ENCODE results near the gene HTR2C. TPM values are rescaled to one million over a fixed set of nuclear protein-coding genes. Genes with fewer than 3 reads are reported as not detected.
"Not testable (repeated sequence)": the region's sequence is repeated elsewhere in the genome, so short reads cannot be mapped to it uniquely, and the experiment has no call there.

The HTR2C gene
- total RNA-seq, 1 donor from 2014 or later, result not detected

GRCh38 chrX:114700533-114700932, 116.6 kb downstream of the HTR2C start:
- DNase-seq; intact Hi-C loops (cut with micrococcal nuclease); ATAC-seq: not testable (repeated sequence)

GRCh38 chrX:114709406-114709805, 125.5 kb downstream of the HTR2C start:
- intact Hi-C loops (cut with micrococcal nuclease), result no loop called here
- ATAC-seq, result no peak

GRCh38 chrX:114710571-114710970, 126.7 kb downstream of the HTR2C start:
- DNase-seq (no peak), ATAC-seq (no peak)
- intact Hi-C loops (cut with micrococcal nuclease), result no loop called here

More at GRCh38 chrX:114709406-114709805, 125.5 kb downstream of the HTR2C start:
- DNase-seq, result no peak

GRCh38 chrX:114712466-114712865, 128.6 kb downstream of the HTR2C start:
- no peak for ATAC-seq
- intact Hi-C loops (cut with micrococcal nuclease), result no loop called here
- DNase-seq, result no peak

GRCh38 chrX:114715096-114715495, 131.2 kb downstream of the HTR2C start:
- intact Hi-C loops (cut with micrococcal nuclease), result no loop called here
- DNase-seq, result no peak
- ATAC-seq, result no peak

- ATAC-seq (no peak), DNase-seq (no peak)
- intact Hi-C loops (cut with micrococcal nuclease), result no loop called here
Observed at GRCh38 chrX:114717921-114718320, 134.0 kb downstream of the HTR2C start.

- intact Hi-C loops (cut with micrococcal nuclease), result no loop called here
- no peak for ATAC-seq
- DNase-seq, result no peak
Observed at GRCh38 chrX:114766541-114766940, 182.7 kb downstream of the HTR2C start.

GRCh38 chrX:114774691-114775090, 190.8 kb downstream of the HTR2C start:
- ATAC-seq (no peak), DNase-seq (no peak)
- intact Hi-C loops (cut with micrococcal nuclease), result no loop called here

GRCh38 chrX:114782925-114783324, 199.0 kb downstream of the HTR2C start:
- no peak for ATAC-seq
- intact Hi-C loops (cut with micrococcal nuclease), result no loop called here
- no peak for DNase-seq

- intact Hi-C loops (cut with micrococcal nuclease), result no loop called here
- no peak for DNase-seq
- no peak for ATAC-seq
Observed at GRCh38 chrX:114787061-114787460, 203.2 kb downstream of the HTR2C start.

- no peak for DNase-seq
- intact Hi-C loops (cut with micrococcal nuclease), result no loop called here
Observed at GRCh38 chrX:114797494-114797893, 213.6 kb downstream of the HTR2C start.

GRCh38 chrX:114798907-114799306, 215.0 kb downstream of the HTR2C start:
- DNase-seq, result no peak
- intact Hi-C loops (cut with micrococcal nuclease), result no loop called here
- ATAC-seq, result no peak

More at GRCh38 chrX:114797494-114797893, 213.6 kb downstream of the HTR2C start:
- ATAC-seq, result peak; percentile 80

GRCh38 chrX:114800719-114801118, 216.8 kb downstream of the HTR2C start:
- intact Hi-C loops (cut with micrococcal nuclease), result no loop called here
- DNase-seq (no peak), ATAC-seq (no peak)

GRCh38 chrX:114819509-114819908, 235.6 kb downstream of the HTR2C start:
- intact Hi-C loops (cut with micrococcal nuclease), result no loop called here

GRCh38 chrX:114841051-114841450, 257.2 kb downstream of the HTR2C start:
- intact Hi-C loops (cut with micrococcal nuclease), result no loop called here
- DNase-seq (no peak), ATAC-seq (no peak)

More at GRCh38 chrX:114819509-114819908, 235.6 kb downstream of the HTR2C start:
- ATAC-seq (peak; percentile 32), DNase-seq (no peak)

- ATAC-seq, result no peak
- intact Hi-C loops (cut with micrococcal nuclease), result no loop called here
- DNase-seq, result no peak
Observed at GRCh38 chrX:114842181-114842580, 258.3 kb downstream of the HTR2C start.

GRCh38 chrX:114889481-114889880, 305.6 kb downstream of the HTR2C start:
- DNase-seq (no peak), ATAC-seq (no peak)
- intact Hi-C loops (cut with micrococcal nuclease), result no loop called here

- DNase-seq (no peak), ATAC-seq (no peak)
- intact Hi-C loops (cut with micrococcal nuclease), result no loop called here
Observed at GRCh38 chrX:114903618-114904017, 319.7 kb downstream of the HTR2C start.

- DNase-seq, result no peak
- ATAC-seq, result no peak
- intact Hi-C loops (cut with micrococcal nuclease), result no loop called here
Observed at GRCh38 chrX:114905251-114905650, 321.4 kb downstream of the HTR2C start.

GRCh38 chrX:114906984-114907510, 323.2 kb downstream of the HTR2C start:
- intact Hi-C loops (cut with micrococcal nuclease), result no loop called here
- DNase-seq (no peak), ATAC-seq (no peak)

- ATAC-seq (no peak), DNase-seq (no peak)
- intact Hi-C loops (cut with micrococcal nuclease), result no loop called here
Observed at GRCh38 chrX:114924423-114924822, 340.5 kb downstream of the HTR2C start.

GRCh38 chrX:114924856-114925255, 341.0 kb downstream of the HTR2C start:
- intact Hi-C loops (cut with micrococcal nuclease), result no loop called here
- DNase-seq (no peak), ATAC-seq (peak; percentile 53)
